HCT116 (cell line): ENCODE measurements around the gene GNG2. TPM values are rescaled to one million over a fixed set of nuclear protein-coding genes. Genes with fewer than 3 reads are reported as not detected.

Experiments
- ATAC-seq: fragments of 200-7000 bp; cut with Tn5 transposase; 2 replicates; pipeline ENCODE4 v1.9.1; 2020; ENCODE audit warnings: mild to moderate bottlenecking, moderate library complexity
- BruUV-seq: library from RNA; stranded (reverse); fragments of 400-500 nt; replicated peaks from 2 replicates; lab custom pipeline; 2021; lab: Mats Ljungman, UMichigan
- CTCF ChIA-PET: fragments of 300-600 bp; sonication (Branson Sonifier 250); formaldehyde crosslinking; loops from one replicate; lab custom pipeline; 2021; ENCODE audit warnings: antibody characterized with exemption; lab: Charles Lee
- POLR2A ChIA-PET: fragments of 300-600, 350-600 bp; sonication (Branson Sonifier 250); formaldehyde crosslinking; loops from one replicate; lab custom pipeline; 2021; ENCODE audit warnings: antibody characterized with exemption; lab: Charles Lee
- RAD21 ChIA-PET, 2 experiments: fragments of 300-600 bp; sonication (Branson Sonifier 250); formaldehyde crosslinking; loops; one replicate each; lab custom pipeline; 2023; ENCODE audit warnings: low total read pairs in 2 of 2; ENCODE audit not compliant: uncharacterized antibody in 2 of 2, unreplicated experiment in 2 of 2, low non-redundant PET in 1 of 2; lab: Charles Lee
- DNase-seq: peaks from one replicate; pipeline ENCODE4 v3.0.0-alpha.2; 2010; ENCODE audit warnings: low read depth, low spot score
- H2AFZ ChIP-seq: fragments of 200-600 bp; shearing (Covaris generic), sonication (generic); 2 replicates; pipeline ENCODE4 v1.6.1; 2017; ENCODE audit warnings: low read depth, mixed run types, mixed read lengths, antibody characterized with exemption, low read length; ENCODE audit not compliant: poor library complexity, severe bottlenecking
- H3K27ac ChIP-seq: 2 replicates; pipeline ENCODE4 v1.5.1; 2012; ENCODE audit warnings: low read depth, low read length
- H3K27me3 ChIP-seq: fragments of 200-600 bp; sonication (generic); 2 replicates; pipeline ENCODE4 v1.6.1; 2016; ENCODE audit warnings: mixed run types, low read length, mixed read lengths; ENCODE audit not compliant: insufficient read depth
- H3K36me3 ChIP-seq, 2 experiments: fragments of 200-500 bp in 1 of 2; fragments of 200-600 bp in 1 of 2; sonication (Bioruptor generic) in 1 of 2; sonication (generic) in 1 of 2; 2 replicates each; pipeline versions ENCODE4 v1.5.1 to v1.6.1; 2014 to 2016; ENCODE audit warnings: low read length in 2 of 2, inconsistent platforms in 1 of 2, mixed read lengths in 1 of 2, mixed run types in 1 of 2; ENCODE audit not compliant: insufficient read depth in 2 of 2, control insufficient read depth in 1 of 2
- H3K4me1 ChIP-seq, 2 experiments: fragments of 200-600 bp in 1 of 2; sonication (generic) in 1 of 2; 2 replicates each; pipeline versions ENCODE4 v1.5.1 to v1.6.1; 2012 to 2017; ENCODE audit warnings: low read length in 2 of 2, inconsistent platforms in 1 of 2, mild to moderate bottlenecking in 1 of 2, mixed read lengths in 1 of 2, mixed run types in 1 of 2, moderate library complexity in 1 of 2; ENCODE audit not compliant: insufficient read depth in 2 of 2, control insufficient read depth in 1 of 2
- H3K4me2 ChIP-seq: fragments of 200-600 bp; sonication (generic); 2 replicates; pipeline ENCODE4 v1.6.1; 2017; ENCODE audit warnings: mixed run types, low read length, mixed read lengths
- H3K4me3 ChIP-seq, 2 experiments: fragments of 200-600 bp in 1 of 2; sonication (generic) in 1 of 2; replicated peaks in 1 of 2; 2 replicates each; pipeline ENCODE4 v1.5.1; 2011 to 2016; ENCODE audit warnings: low read length in 2 of 2, control low read depth in 1 of 2, low read depth in 1 of 2, mild to moderate bottlenecking in 1 of 2, mixed read lengths in 1 of 2, mixed run types in 1 of 2
- H3K79me2 ChIP-seq: fragments of 200-600 bp; sonication (generic); 2 replicates; pipeline ENCODE4 v1.6.1; 2017; ENCODE audit warnings: mild to moderate bottlenecking, mixed run types, low read length, moderate library complexity, mixed read lengths; ENCODE audit not compliant: insufficient read depth
- H3K9ac ChIP-seq: fragments of 200-600 bp; sonication (generic); 2 replicates; pipeline ENCODE4 v1.6.1; 2016; ENCODE audit warnings: low read length, mixed read lengths
- H3K9me2 ChIP-seq: fragments of 200-600 bp; sonication (generic), shearing (Covaris generic); 2 replicates; pipeline ENCODE4 v1.6.1; 2017; ENCODE audit warnings: mixed run types, mild to moderate bottlenecking, moderate library complexity; ENCODE audit not compliant: insufficient read depth
- H3K9me3 ChIP-seq, 2 experiments: fragments of 200-500 bp in 1 of 2; fragments of 200-600 bp in 1 of 2; sonication (Bioruptor generic) in 1 of 2; sonication (generic) in 1 of 2; 2 replicates each; pipeline ENCODE4 v1.6.1; 2014 to 2017; ENCODE audit warnings: low read length in 2 of 2, mixed read lengths in 2 of 2, inconsistent platforms in 1 of 2, low read depth in 1 of 2, mild to moderate bottlenecking in 1 of 2, mixed run types in 1 of 2, moderate library complexity in 1 of 2; ENCODE audit not compliant: control insufficient read depth in 1 of 2, insufficient read depth in 1 of 2
- H4K20me1 ChIP-seq: fragments of 200-600 bp; sonication (generic), shearing (Covaris generic); 2 replicates; pipeline ENCODE4 v1.6.1; 2017; ENCODE audit warnings: mixed run types, mild to moderate bottlenecking, moderate library complexity; ENCODE audit not compliant: insufficient read depth
- ATF3 ChIP-seq: IDR thresholded peaks from 2 replicates; pipeline ENCODE4 v1.6.1; 2012
- CBX3 ChIP-seq: IDR thresholded peaks from 2 replicates; pipeline ENCODE4 v1.6.1; 2012; ENCODE audit warnings: low read depth
- CEBPB ChIP-seq: IDR thresholded peaks from 2 replicates; pipeline ENCODE4 v1.6.1; 2012; ENCODE audit warnings: low read depth
- EGR1 ChIP-seq: IDR thresholded peaks from 2 replicates; pipeline ENCODE4 v1.6.1; 2012; ENCODE audit warnings: low read depth
- EZH2 ChIP-seq: fragments of 200-600 bp; sonication (generic); IDR thresholded peaks from 2 replicates; pipeline ENCODE4 v1.6.1; 2017; ENCODE audit warnings: antibody characterized with exemption, mixed run types
- JUND ChIP-seq: IDR thresholded peaks from 2 replicates; pipeline ENCODE4 v1.6.1; 2012
- POLR2A ChIP-seq: IDR thresholded peaks from 2 replicates; pipeline ENCODE4 v1.7.0; 2011; ENCODE audit warnings: borderline replicate concordance; ENCODE audit not compliant: insufficient read depth, insufficient read length; ENCODE audit errors: extremely low read depth
- POLR2AphosphoS5 ChIP-seq: IDR thresholded peaks from 2 replicates; pipeline ENCODE4 v1.6.1; 2011; ENCODE audit warnings: mild to moderate bottlenecking, low read depth, low read length, moderate library complexity
- RAD21 ChIP-seq: IDR thresholded peaks from 2 replicates; pipeline ENCODE4 v1.6.1; 2012; ENCODE audit warnings: low read depth, mild to moderate bottlenecking
- SIN3A ChIP-seq: IDR thresholded peaks from 2 replicates; pipeline ENCODE4 v1.6.1; 2012; ENCODE audit warnings: low read depth
- SP1 ChIP-seq: IDR thresholded peaks from 2 replicates; pipeline ENCODE4 v1.6.1; 2012; ENCODE audit warnings: low read depth
- ZBTB33 ChIP-seq: IDR thresholded peaks from 2 replicates; pipeline ENCODE4 v1.6.1; 2011; ENCODE audit warnings: mild to moderate bottlenecking, low read length, moderate library complexity; ENCODE audit not compliant: insufficient replicate concordance; ENCODE audit errors: extremely low read depth
- ZFX ChIP-seq: fragments of 450-650 bp; IDR thresholded peaks from 2 replicates; pipeline ENCODE4 v1.6.1; 2017
- intact Hi-C: fragments of 100-400 bp; cut with micrococcal nuclease; formaldehyde crosslinking; loops from 2 replicates; pipeline ENCODE4 v1.10.0; 2022
- total RNA-seq: library from RNA; stranded (reverse); gene quantifications from one replicate; pipeline ENCODE4 v1.2.1, GENCODE V29; 2021; ENCODE audit not compliant: unreplicated experiment
- TF ChIP-seq, protein P1 (sequence below): IDR thresholded peaks from 2 replicates; pipeline ENCODE4 v1.6.1; 2012
- TF ChIP-seq, protein P2 (sequence below): IDR thresholded peaks from 2 replicates; pipeline ENCODE4 v1.6.1; 2012; ENCODE audit warnings: low read depth
- TF ChIP-seq, protein P3 (sequence below), 3 experiments: fragments of 200-600 bp in 1 of 3; sonication (generic) in 1 of 3; IDR thresholded peaks in 2 of 3; conservative IDR thresholded peaks in 1 of 3; 2 replicates each; pipeline ENCODE4 v1.5.1; 2012 to 2017; ENCODE audit warnings: low read depth in 2 of 3, low read length in 2 of 3, antibody characterized with exemption in 1 of 3, borderline replicate concordance in 1 of 3, control low read depth in 1 of 3, mild to moderate bottlenecking in 1 of 3, mixed read lengths in 1 of 3, mixed run types in 1 of 3, moderate library complexity in 1 of 3; ENCODE audit not compliant: insufficient read depth in 1 of 3

Gene GNG2
- total RNA-seq, 1 experiment from 2014 or later = 0.74 TPM

GRCh38 chr14:51978681-51979085 lies 118.3 kb downstream of the GNG2 start:
- H3K4me2 ChIP-seq = peak overlapping the region; percentile 32; the same call in 1 of the 2 replicates
- no peak overlapping the region for H3K4me3 ChIP-seq
- DNase-seq (no peak), ATAC-seq (peak; percentile 52)
- H3K36me3 ChIP-seq = no peaks in the 10 kb centered on the region
- H3K9me3 ChIP-seq = no peaks in the 10 kb centered on the region
- H3K4me1 ChIP-seq = peaks cover 0 to 6% of the 10 kb centered on the region in 2 experiments; a peak in 1 of 4 replicates
- H3K27me3 ChIP-seq = no peaks in the 10 kb centered on the region
- CTCF ChIA-PET = interaction anchor here (0.6 to 2.0 kb wide), 14 partner anchors 10 to 327 kb away, joined by 3 to 18 read pairs (median 4); partner anchors contain the start of genes FRMD6 and RTRAF
- H3K27ac ChIP-seq = no peak overlapping the region
- BruUV-seq = no TSS peak
- intact Hi-C loops = loop anchor here (2.0 to 10.0 kb wide), 2 partner anchors 194 to 696 kb away; no protein-coding TSS in a partner anchor
- peak overlapping the region; percentile 78 for H2AFZ ChIP-seq
- TF ChIP-seq ZFX (no peak), EZH2 (no peak), CBX3 (no peak), JUND (no peak), EGR1 (no peak), ZBTB33 (no peak), SIN3A (no peak), CEBPB (no peak), ATF3 (no peak), RAD21 (no peak), SP1 (no peak), POLR2A (no peak), POLR2AphosphoS5 (no peak)
- TF ChIP-seq, protein P1, sequence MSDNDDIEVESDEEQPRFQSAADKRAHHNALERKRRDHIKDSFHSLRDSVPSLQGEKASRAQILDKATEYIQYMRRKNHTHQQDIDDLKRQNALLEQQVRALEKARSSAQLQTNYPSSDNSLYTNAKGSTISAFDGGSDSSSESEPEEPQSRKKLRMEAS = no peak
- TF ChIP-seq, protein P2, sequence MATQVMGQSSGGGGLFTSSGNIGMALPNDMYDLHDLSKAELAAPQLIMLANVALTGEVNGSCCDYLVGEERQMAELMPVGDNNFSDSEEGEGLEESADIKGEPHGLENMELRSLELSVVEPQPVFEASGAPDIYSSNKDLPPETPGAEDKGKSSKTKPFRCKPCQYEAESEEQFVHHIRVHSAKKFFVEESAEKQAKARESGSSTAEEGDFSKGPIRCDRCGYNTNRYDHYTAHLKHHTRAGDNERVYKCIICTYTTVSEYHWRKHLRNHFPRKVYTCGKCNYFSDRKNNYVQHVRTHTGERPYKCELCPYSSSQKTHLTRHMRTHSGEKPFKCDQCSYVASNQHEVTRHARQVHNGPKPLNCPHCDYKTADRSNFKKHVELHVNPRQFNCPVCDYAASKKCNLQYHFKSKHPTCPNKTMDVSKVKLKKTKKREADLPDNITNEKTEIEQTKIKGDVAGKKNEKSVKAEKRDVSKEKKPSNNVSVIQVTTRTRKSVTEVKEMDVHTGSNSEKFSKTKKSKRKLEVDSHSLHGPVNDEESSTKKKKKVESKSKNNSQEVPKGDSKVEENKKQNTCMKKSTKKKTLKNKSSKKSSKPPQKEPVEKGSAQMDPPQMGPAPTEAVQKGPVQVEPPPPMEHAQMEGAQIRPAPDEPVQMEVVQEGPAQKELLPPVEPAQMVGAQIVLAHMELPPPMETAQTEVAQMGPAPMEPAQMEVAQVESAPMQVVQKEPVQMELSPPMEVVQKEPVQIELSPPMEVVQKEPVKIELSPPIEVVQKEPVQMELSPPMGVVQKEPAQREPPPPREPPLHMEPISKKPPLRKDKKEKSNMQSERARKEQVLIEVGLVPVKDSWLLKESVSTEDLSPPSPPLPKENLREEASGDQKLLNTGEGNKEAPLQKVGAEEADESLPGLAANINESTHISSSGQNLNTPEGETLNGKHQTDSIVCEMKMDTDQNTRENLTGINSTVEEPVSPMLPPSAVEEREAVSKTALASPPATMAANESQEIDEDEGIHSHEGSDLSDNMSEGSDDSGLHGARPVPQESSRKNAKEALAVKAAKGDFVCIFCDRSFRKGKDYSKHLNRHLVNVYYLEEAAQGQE = no peak
- TF ChIP-seq, protein P3, sequence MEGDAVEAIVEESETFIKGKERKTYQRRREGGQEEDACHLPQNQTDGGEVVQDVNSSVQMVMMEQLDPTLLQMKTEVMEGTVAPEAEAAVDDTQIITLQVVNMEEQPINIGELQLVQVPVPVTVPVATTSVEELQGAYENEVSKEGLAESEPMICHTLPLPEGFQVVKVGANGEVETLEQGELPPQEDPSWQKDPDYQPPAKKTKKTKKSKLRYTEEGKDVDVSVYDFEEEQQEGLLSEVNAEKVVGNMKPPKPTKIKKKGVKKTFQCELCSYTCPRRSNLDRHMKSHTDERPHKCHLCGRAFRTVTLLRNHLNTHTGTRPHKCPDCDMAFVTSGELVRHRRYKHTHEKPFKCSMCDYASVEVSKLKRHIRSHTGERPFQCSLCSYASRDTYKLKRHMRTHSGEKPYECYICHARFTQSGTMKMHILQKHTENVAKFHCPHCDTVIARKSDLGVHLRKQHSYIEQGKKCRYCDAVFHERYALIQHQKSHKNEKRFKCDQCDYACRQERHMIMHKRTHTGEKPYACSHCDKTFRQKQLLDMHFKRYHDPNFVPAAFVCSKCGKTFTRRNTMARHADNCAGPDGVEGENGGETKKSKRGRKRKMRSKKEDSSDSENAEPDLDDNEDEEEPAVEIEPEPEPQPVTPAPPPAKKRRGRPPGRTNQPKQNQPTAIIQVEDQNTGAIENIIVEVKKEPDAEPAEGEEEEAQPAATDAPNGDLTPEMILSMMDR (IDR thresholded peaks at IDR 0.05 in 2 of 3, conservative IDR thresholded peaks at IDR 0.05 in 1 of 3; ENCODE audit: borderline replicate concordance in 1 of 3, insufficient read depth in 1 of 3, low read depth in 2 of 3, low read length in 2 of 3) = no peak
- H3K9ac ChIP-seq = no peak overlapping the region
- RAD21 ChIA-PET = no interaction called here
- POLR2A ChIA-PET = no interaction called here
- H3K79me2 ChIP-seq = no peaks in the 10 kb centered on the region
- no peaks in the 10 kb centered on the region for H3K9me2 ChIP-seq
- no peaks in the 10 kb centered on the region for H4K20me1 ChIP-seq
